Activated naive CD8-positive, alpha-beta T cell (primary cell): ENCODE data around the gene OR2L3.

Experiments used
- H3K27ac Mint-ChIP-seq: one replicate; pipeline ENCODE4 v1.8.0; 2021; ENCODE audit warnings: mixed read lengths
- H3K27me3 Mint-ChIP-seq: one replicate; pipeline ENCODE4 v1.8.0; 2021; ENCODE audit warnings: mixed read lengths
- H3K36me3 Mint-ChIP-seq: one replicate; pipeline ENCODE4 v1.8.0; 2021; ENCODE audit warnings: mixed read lengths
- H3K4me1 Mint-ChIP-seq: one replicate; pipeline ENCODE4 v1.8.0; 2021; ENCODE audit warnings: low read depth, mixed read lengths
- H3K4me3 Mint-ChIP-seq: one replicate; pipeline ENCODE4 v1.8.0; 2021; ENCODE audit warnings: mild to moderate bottlenecking, mixed read lengths
- H3K9me3 Mint-ChIP-seq: one replicate; pipeline ENCODE4 v1.8.0; 2021; ENCODE audit warnings: low read depth, mixed read lengths

OR2L3 gene

GRCh38 chr1:248098529-248098928, 51.9 kb downstream of the OR2L3 start:
- Mint-ChIP-seq H3K4me3 (no peak overlapping the region), H3K4me1 (no peaks in the 10 kb centered on the region), H3K36me3 (no peaks in the 10 kb centered on the region), H3K9me3 (no peaks in the 10 kb centered on the region), H3K27me3 (no peaks in the 10 kb centered on the region), H3K27ac (no peak overlapping the region)

GRCh38 chr1:248102847-248103246, 56.2 kb downstream of the OR2L3 start:
- H3K4me1 Mint-ChIP-seq: no peaks in the 10 kb centered on the region
- no peak overlapping the region for H3K4me3 Mint-ChIP-seq
- H3K36me3 Mint-ChIP-seq: no peaks in the 10 kb centered on the region
- no peaks in the 10 kb centered on the region for H3K27me3 Mint-ChIP-seq
- no peak overlapping the region for H3K27ac Mint-ChIP-seq
- peaks cover 4% of the 10 kb centered on the region for H3K9me3 Mint-ChIP-seq

GRCh38 chr1:248111157-248111556, 64.5 kb downstream of the OR2L3 start:
- H3K4me3 Mint-ChIP-seq: no peak overlapping the region
- H3K27ac Mint-ChIP-seq: no peak overlapping the region
- H3K9me3 Mint-ChIP-seq: peaks cover 30% of the 10 kb centered on the region
- no peaks in the 10 kb centered on the region for H3K4me1 Mint-ChIP-seq
- H3K36me3 Mint-ChIP-seq: peaks cover 6% of the 10 kb centered on the region
- H3K27me3 Mint-ChIP-seq: no peaks in the 10 kb centered on the region
